SU-DHL-6 (cell line): ENCODE data around the gene TM4SF20.

Experiments used
- H2AFZ ChIP-seq: fragments of 200-600 bp; sonication (generic); 2 replicates; pipeline ENCODE4 v1.6.1; 2014; ENCODE audit warnings: low read depth, mild to moderate bottlenecking, moderate library complexity, mixed read lengths, antibody characterized with exemption, low read length; ENCODE audit not compliant: severe bottlenecking
- H3F3A ChIP-seq: fragments of 200-600 bp; shearing (Covaris generic); 2 replicates; pipeline ENCODE4 v1.6.0; 2016; ENCODE audit warnings: antibody characterized with exemption, mild to moderate bottlenecking; ENCODE audit not compliant: insufficient read depth
- H3K27ac ChIP-seq: fragments of 200-600 bp; sonication (generic); 2 replicates; pipeline ENCODE4 v1.5.1; 2016; ENCODE audit warnings: low read depth, mild to moderate bottlenecking, low read length, moderate library complexity, mixed read lengths
- H3K27me3 ChIP-seq: fragments of 200-600 bp; sonication (generic), shearing (Covaris generic); 2 replicates; pipeline ENCODE4 v1.6.0; 2014; ENCODE audit warnings: mild to moderate bottlenecking, low read length
- H3K36me3 ChIP-seq: fragments of 200-600 bp; sonication (generic); 2 replicates; pipeline ENCODE4 v1.6.1; 2014; ENCODE audit warnings: mild to moderate bottlenecking, low read length, mixed read lengths
- H3K4me2 ChIP-seq: fragments of 300-600, 200-600 bp; shearing (Covaris generic), sonication (generic); 2 replicates; pipeline ENCODE4 v1.6.0; 2014; ENCODE audit warnings: low read length, low read depth, mild to moderate bottlenecking; ENCODE audit not compliant: poor library complexity, severe bottlenecking
- H3K4me3 ChIP-seq: fragments of 200-600 bp; sonication (generic); 2 replicates; pipeline ENCODE4 v1.5.1; 2014; ENCODE audit warnings: antibody characterized with exemption, low read length, mild to moderate bottlenecking, mixed read lengths; ENCODE audit not compliant: insufficient read depth, poor library complexity, severe bottlenecking
- H3K79me2 ChIP-seq: fragments of 200-600 bp; sonication (generic); 2 replicates; pipeline ENCODE4 v1.6.1; 2014; ENCODE audit warnings: mild to moderate bottlenecking, low read length, moderate library complexity; ENCODE audit not compliant: insufficient read depth
- H3K9ac ChIP-seq: fragments of 200-600 bp; sonication (generic); 2 replicates; pipeline ENCODE4 v1.7.0; 2014; ENCODE audit warnings: mild to moderate bottlenecking, low read length
- H3K9me2 ChIP-seq: fragments of 200-600 bp; sonication (generic); replicated peaks from 2 replicates; pipeline ENCODE4 v1.6.1; 2014; ENCODE audit warnings: low read length; ENCODE audit not compliant: insufficient read depth
- H3K9me3 ChIP-seq: fragments of 200-600 bp; sonication (generic); 2 replicates; pipeline ENCODE4 v1.6.1; 2014; ENCODE audit warnings: low read length, mixed read lengths; ENCODE audit not compliant: insufficient read depth
- H4K20me1 ChIP-seq: fragments of 200-600 bp; sonication (generic); 2 replicates; pipeline ENCODE4 v1.6.1; 2014; ENCODE audit warnings: low read depth, mild to moderate bottlenecking, antibody characterized with exemption, low read length, moderate library complexity, mixed read lengths
- EZH2phosphoT487 ChIP-seq: fragments of 200-600 bp; sonication (generic), shearing (Covaris generic); conservative IDR thresholded peaks from 2 replicates; pipeline ENCODE4 v1.6.1; 2018; ENCODE audit warnings: mild to moderate bottlenecking, antibody characterized with exemption, low read length, moderate library complexity, mixed read lengths
- TF ChIP-seq, protein P1 (sequence below): fragments of 200-600 bp; sonication (generic); IDR thresholded peaks from one replicate; pipeline ENCODE4 v1.5.1; 2017; ENCODE audit warnings: antibody characterized with exemption, mild to moderate bottlenecking, low read length, moderate library complexity; ENCODE audit not compliant: insufficient read depth, poor library complexity, severe bottlenecking

Gene TM4SF20

DNA sequence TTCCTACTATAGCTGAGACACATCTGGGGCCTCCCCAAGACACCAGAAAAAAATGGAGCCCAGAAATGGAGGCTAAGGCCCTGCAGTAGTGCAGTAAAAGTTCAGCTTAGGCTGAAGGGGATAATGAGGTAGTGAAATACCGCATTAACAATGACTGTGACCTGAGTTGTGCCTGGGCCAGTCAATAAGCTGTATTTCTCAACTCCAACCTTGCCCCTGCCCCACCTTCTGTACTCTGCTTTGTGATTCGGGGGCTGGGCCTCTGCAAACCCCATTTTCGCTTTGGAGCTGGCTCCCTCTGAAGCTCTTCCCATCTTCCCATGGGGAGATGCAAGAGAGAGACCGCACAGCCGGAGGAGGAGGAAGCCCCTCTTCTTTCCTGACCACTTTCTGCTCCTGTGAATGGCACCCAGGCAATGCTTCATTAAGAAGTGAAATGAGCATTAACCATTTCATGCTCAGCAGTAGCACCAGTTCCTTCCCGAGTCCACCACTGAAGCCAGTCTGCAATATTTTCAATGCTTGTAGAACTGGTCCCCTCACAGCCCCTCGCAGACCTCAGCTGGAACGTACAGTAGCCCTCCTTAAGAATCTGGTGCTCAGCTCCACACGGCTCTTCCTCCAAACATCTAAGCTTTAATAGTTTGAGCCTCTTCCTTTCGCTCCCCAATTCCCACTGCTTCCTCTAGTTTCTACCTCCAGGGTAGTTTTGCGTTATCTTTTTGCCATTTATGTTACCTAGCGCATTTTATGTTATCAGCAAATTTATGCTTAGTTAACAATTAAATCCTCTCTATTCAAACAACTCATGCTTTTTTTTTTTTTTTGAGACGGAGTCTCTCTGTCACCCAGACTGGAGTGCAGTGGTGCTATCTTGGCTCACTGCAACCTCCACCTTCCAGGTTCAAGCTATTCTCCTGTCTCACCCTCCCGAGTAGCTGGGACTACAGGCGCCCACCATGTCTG is 41.3 kb upstream of the TM4SF20 start:
- Histone ChIP-seq H3K27ac (no peak overlapping the region), H4K20me1 (no peaks in the 10 kb centered on the region), H3K9me3 (no peaks in the 10 kb centered on the region), H3K36me3 (no peaks in the 10 kb centered on the region), H3K4me3 (no peak overlapping the region), H3K79me2 (no peaks in the 10 kb centered on the region), H3K9ac (no peak overlapping the region), H2AFZ (no peak overlapping the region), H3F3A (no peaks in the 10 kb centered on the region), H3K4me2 (no peak overlapping the region), H3K27me3 (no peaks in the 10 kb centered on the region), H3K9me2 (no peaks in the 10 kb centered on the region)
- TF ChIP-seq, protein P1, sequence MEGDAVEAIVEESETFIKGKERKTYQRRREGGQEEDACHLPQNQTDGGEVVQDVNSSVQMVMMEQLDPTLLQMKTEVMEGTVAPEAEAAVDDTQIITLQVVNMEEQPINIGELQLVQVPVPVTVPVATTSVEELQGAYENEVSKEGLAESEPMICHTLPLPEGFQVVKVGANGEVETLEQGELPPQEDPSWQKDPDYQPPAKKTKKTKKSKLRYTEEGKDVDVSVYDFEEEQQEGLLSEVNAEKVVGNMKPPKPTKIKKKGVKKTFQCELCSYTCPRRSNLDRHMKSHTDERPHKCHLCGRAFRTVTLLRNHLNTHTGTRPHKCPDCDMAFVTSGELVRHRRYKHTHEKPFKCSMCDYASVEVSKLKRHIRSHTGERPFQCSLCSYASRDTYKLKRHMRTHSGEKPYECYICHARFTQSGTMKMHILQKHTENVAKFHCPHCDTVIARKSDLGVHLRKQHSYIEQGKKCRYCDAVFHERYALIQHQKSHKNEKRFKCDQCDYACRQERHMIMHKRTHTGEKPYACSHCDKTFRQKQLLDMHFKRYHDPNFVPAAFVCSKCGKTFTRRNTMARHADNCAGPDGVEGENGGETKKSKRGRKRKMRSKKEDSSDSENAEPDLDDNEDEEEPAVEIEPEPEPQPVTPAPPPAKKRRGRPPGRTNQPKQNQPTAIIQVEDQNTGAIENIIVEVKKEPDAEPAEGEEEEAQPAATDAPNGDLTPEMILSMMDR, result no peak
- TF ChIP-seq EZH2phosphoT487, result no peak

DNA sequence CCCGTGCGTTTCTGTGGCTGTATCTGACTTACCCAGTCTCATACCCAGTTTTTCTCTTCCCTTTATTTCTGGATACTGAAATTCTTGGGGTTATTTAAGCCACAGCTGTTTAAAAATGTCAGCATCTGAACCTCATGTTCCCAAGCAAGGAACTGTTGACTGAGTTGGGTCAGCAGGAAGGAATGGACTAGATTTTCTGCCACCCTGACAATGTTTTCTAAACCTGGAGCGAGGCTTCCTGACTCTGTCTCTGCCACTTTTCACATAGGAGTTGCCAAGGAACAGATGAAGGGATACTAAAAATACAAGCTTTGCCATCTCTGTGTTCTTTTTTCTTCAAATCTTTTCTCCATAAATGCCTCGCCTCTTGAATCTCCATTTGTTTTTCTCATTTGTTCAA is 37.6 kb upstream of the TM4SF20 start:
- no peak overlapping the region for H3K9ac ChIP-seq
- H3K4me3 ChIP-seq, result no peak overlapping the region
- H3K27me3 ChIP-seq, result no peaks in the 10 kb centered on the region
- H3K4me2 ChIP-seq, result no peak overlapping the region
- no peak overlapping the region for H2AFZ ChIP-seq
- H3F3A ChIP-seq, result no peaks in the 10 kb centered on the region
- no peak overlapping the region for H3K27ac ChIP-seq
- H3K9me2 ChIP-seq, result no peaks in the 10 kb centered on the region
- no peaks in the 10 kb centered on the region for H3K79me2 ChIP-seq
- no peaks in the 10 kb centered on the region for H4K20me1 ChIP-seq
- H3K9me3 ChIP-seq, result no peaks in the 10 kb centered on the region
- TF ChIP-seq, protein P1, result no peak
- no peak for TF ChIP-seq EZH2phosphoT487
- no peaks in the 10 kb centered on the region for H3K36me3 ChIP-seq

DNA sequence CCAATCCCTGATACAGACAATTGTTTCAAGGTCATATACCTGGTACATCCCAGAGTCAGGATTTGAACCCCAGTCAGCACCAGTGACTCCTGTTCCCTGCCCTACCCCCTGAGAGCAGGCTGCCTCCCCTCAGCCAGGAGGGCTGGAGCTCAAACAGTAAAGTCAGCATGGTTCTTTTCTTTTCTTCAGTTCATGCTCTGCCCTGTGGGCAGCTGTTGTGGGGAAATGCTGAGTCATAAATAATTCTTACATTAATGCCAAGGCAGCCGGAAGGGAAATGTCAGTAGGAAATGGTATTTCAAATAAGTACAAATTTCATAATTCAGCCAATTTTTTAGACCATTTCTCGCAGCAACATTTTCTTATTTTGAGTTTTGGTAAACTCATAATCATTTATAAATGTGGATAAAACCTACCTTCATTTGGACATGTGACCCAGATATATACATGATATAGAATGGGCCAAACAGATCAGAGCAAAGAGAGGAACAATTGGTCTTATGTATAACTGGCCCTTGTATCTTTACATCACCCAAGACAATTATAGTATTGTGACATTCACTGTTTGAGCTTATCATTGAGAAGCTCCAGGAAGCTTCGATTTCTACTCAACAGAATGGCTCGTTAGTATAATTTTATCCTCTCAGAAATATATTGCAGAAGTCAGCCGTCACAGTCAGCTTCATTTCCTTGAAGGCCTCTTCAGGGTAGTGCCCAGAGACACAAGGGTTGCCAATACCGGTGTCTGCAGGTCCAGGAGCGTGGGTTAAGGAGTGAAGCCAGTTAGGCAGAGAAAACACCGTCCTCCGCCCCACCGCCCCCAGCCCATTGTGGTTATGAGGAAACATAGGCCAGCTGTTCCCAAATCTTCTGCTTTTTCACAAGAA is 36.7 kb upstream of the TM4SF20 start:
- H3K9ac ChIP-seq, result no peak overlapping the region
- no peaks in the 10 kb centered on the region for H4K20me1 ChIP-seq
- H3K79me2 ChIP-seq, result no peaks in the 10 kb centered on the region
- no peaks in the 10 kb centered on the region for H3K27me3 ChIP-seq
- H3K4me2 ChIP-seq, result no peak overlapping the region
- no peaks in the 10 kb centered on the region for H3F3A ChIP-seq
- TF ChIP-seq EZH2phosphoT487, result no peak
- TF ChIP-seq, protein P1, result no peak
- no peak overlapping the region for H2AFZ ChIP-seq
- no peak overlapping the region for H3K27ac ChIP-seq
- no peaks in the 10 kb centered on the region for H3K9me3 ChIP-seq
- H3K4me3 ChIP-seq, result no peak overlapping the region
- no peaks in the 10 kb centered on the region for H3K9me2 ChIP-seq
- no peaks in the 10 kb centered on the region for H3K36me3 ChIP-seq
